ENCODE measurements around the gene LACTB.
A peak's percentile ranks its signal among the peaks of the same experiment; 100 is the strongest.

LACTB gene

GRCh38 chr15:63136742-63137141 is 15.1 kb downstream of the LACTB start:
- Mint-ChIP-seq H3K36me3 (peaks cover 9% of the 10 kb centered on the region), H3K9me3 (no peaks in the 10 kb centered on the region), H3K27ac (no peak overlapping the region), H3K27me3 (no peaks in the 10 kb centered on the region), H3K4me3 (no peak overlapping the region), H3K4me1 (peaks cover 13% of the 10 kb centered on the region)

- H3K36me3 Mint-ChIP-seq = peaks cover 10% of the 10 kb centered on the region
- H3K27ac Mint-ChIP-seq = no peak overlapping the region
- no peak overlapping the region for H3K4me3 Mint-ChIP-seq
- H3K9me3 Mint-ChIP-seq = no peaks in the 10 kb centered on the region
- H3K27me3 Mint-ChIP-seq = no peaks in the 10 kb centered on the region
- H3K4me1 Mint-ChIP-seq = peaks cover 5% of the 10 kb centered on the region
Measured at GRCh38 chr15:63140936-63141335, 19.3 kb downstream of the LACTB start.

- Mint-ChIP-seq H3K4me3 (no peak overlapping the region), H3K36me3 (peaks cover 12% of the 10 kb centered on the region), H3K27me3 (no peaks in the 10 kb centered on the region), H3K27ac (no peak overlapping the region), H3K9me3 (no peaks in the 10 kb centered on the region), H3K4me1 (peaks cover 8% of the 10 kb centered on the region)
Measured at GRCh38 chr15:63145426-63145825, 23.8 kb downstream of the LACTB start.

GRCh38 chr15:63146684-63147083 is 25.0 kb downstream of the LACTB start:
- Mint-ChIP-seq H3K4me3 (no peak overlapping the region), H3K27me3 (no peaks in the 10 kb centered on the region), H3K4me1 (peaks cover 8% of the 10 kb centered on the region), H3K27ac (no peak overlapping the region), H3K36me3 (peaks cover 5% of the 10 kb centered on the region), H3K9me3 (no peaks in the 10 kb centered on the region)

- Mint-ChIP-seq H3K27ac (no peak overlapping the region), H3K4me1 (peaks cover 30% of the 10 kb centered on the region), H3K4me3 (no peak overlapping the region), H3K36me3 (peaks cover 4% of the 10 kb centered on the region), H3K9me3 (no peaks in the 10 kb centered on the region), H3K27me3 (no peaks in the 10 kb centered on the region)
Measured at GRCh38 chr15:63151665-63152064, 30.0 kb downstream of the LACTB start.

- Mint-ChIP-seq H3K27me3 (no peaks in the 10 kb centered on the region), H3K4me1 (peaks cover 22% of the 10 kb centered on the region), H3K4me3 (peak overlapping the region; percentile 99), H3K27ac (peak overlapping the region; percentile 65), H3K36me3 (peaks cover 2% of the 10 kb centered on the region), H3K9me3 (no peaks in the 10 kb centered on the region)
Measured at GRCh38 chr15:63155486-63155885, 33.8 kb downstream of the LACTB start.

- Mint-ChIP-seq H3K4me1 (peaks cover 22% of the 10 kb centered on the region), H3K36me3 (peaks cover 2% of the 10 kb centered on the region), H3K27ac (peak overlapping the region; percentile 96), H3K9me3 (no peaks in the 10 kb centered on the region), H3K4me3 (peak overlapping the region; percentile 99), H3K27me3 (no peaks in the 10 kb centered on the region)
Measured at GRCh38 chr15:63156086-63156710, 34.5 kb downstream of the LACTB start.

- Mint-ChIP-seq H3K4me3 (peak overlapping the region; percentile 99), H3K36me3 (peaks cover 2% of the 10 kb centered on the region), H3K9me3 (no peaks in the 10 kb centered on the region)
Measured at GRCh38 chr15:63156755-63157117, 35.1 kb downstream of the LACTB start.

GRCh38 chr15:63157118-63157843 is 35.6 kb downstream of the LACTB start, which contains the start of gene RPS27L:
RPS27L (minus strand) TSS chr15:63157477; CDS start chr15:63157405, 72 bp downstream.
- peak within 1 kb of the TSS; percentile 96 for H3K27ac Mint-ChIP-seq
- no peaks in the 10 kb centered on the region for H3K27me3 Mint-ChIP-seq
- H3K36me3 Mint-ChIP-seq = peaks cover 2% of the 10 kb centered on the region
- H3K4me1 Mint-ChIP-seq = peaks cover 22% of the 10 kb centered on the region
- H3K4me3 Mint-ChIP-seq = peak within 1 kb of the TSS; percentile 99
- no peaks in the 10 kb centered on the region for H3K9me3 Mint-ChIP-seq

More at GRCh38 chr15:63156755-63157117, 35.1 kb downstream of the LACTB start:
- Mint-ChIP-seq H3K27ac (peak overlapping the region; percentile 96), H3K4me1 (peaks cover 22% of the 10 kb centered on the region), H3K27me3 (no peaks in the 10 kb centered on the region)

- Mint-ChIP-seq H3K4me1 (peaks cover 22% of the 10 kb centered on the region), H3K27ac (peak overlapping the region; percentile 23), H3K27me3 (no peaks in the 10 kb centered on the region), H3K9me3 (no peaks in the 10 kb centered on the region), H3K36me3 (peaks cover 2% of the 10 kb centered on the region), H3K4me3 (peak overlapping the region; percentile 86)
Measured at GRCh38 chr15:63157891-63158431, 36.3 kb downstream of the LACTB start.

GRCh38 chr15:63160638-63161037 is 39.0 kb downstream of the LACTB start:
- Mint-ChIP-seq H3K4me3 (no peak overlapping the region), H3K36me3 (peaks cover 2% of the 10 kb centered on the region), H3K27me3 (no peaks in the 10 kb centered on the region), H3K9me3 (no peaks in the 10 kb centered on the region), H3K4me1 (peaks cover 9% of the 10 kb centered on the region), H3K27ac (no peak overlapping the region)

GRCh38 chr15:63163217-63163616 is 41.6 kb downstream of the LACTB start:
- Mint-ChIP-seq H3K9me3 (no peaks in the 10 kb centered on the region), H3K27ac (no peak overlapping the region), H3K4me1 (no peaks in the 10 kb centered on the region), H3K36me3 (peaks cover 2% of the 10 kb centered on the region), H3K27me3 (no peaks in the 10 kb centered on the region), H3K4me3 (no peak overlapping the region)

- Mint-ChIP-seq H3K9me3 (no peaks in the 10 kb centered on the region), H3K4me1 (no peaks in the 10 kb centered on the region), H3K27ac (no peak overlapping the region), H3K36me3 (no peaks in the 10 kb centered on the region), H3K4me3 (no peak overlapping the region), H3K27me3 (no peaks in the 10 kb centered on the region)
Measured at GRCh38 chr15:63165166-63165859, 43.7 kb downstream of the LACTB start.

- H3K36me3 Mint-ChIP-seq = no peaks in the 10 kb centered on the region
- H3K27ac Mint-ChIP-seq = no peak overlapping the region
- H3K4me1 Mint-ChIP-seq = no peaks in the 10 kb centered on the region
- H3K9me3 Mint-ChIP-seq = no peaks in the 10 kb centered on the region
- no peaks in the 10 kb centered on the region for H3K27me3 Mint-ChIP-seq
- no peak overlapping the region for H3K4me3 Mint-ChIP-seq
Measured at GRCh38 chr15:63166219-63166618, 44.6 kb downstream of the LACTB start.

GRCh38 chr15:63169788-63170187 is 48.1 kb downstream of the LACTB start:
- Mint-ChIP-seq H3K4me3 (no peak overlapping the region), H3K9me3 (no peaks in the 10 kb centered on the region), H3K27ac (no peak overlapping the region), H3K4me1 (no peaks in the 10 kb centered on the region), H3K36me3 (no peaks in the 10 kb centered on the region), H3K27me3 (no peaks in the 10 kb centered on the region)

- Mint-ChIP-seq H3K4me3 (no peak overlapping the region), H3K9me3 (no peaks in the 10 kb centered on the region), H3K36me3 (no peaks in the 10 kb centered on the region), H3K27ac (no peak overlapping the region), H3K4me1 (peaks cover 5% of the 10 kb centered on the region), H3K27me3 (no peaks in the 10 kb centered on the region)
Measured at GRCh38 chr15:63172376-63172775, 50.7 kb downstream of the LACTB start.
